Measurements from ENCODE around the gene ABCC12. TPM values are rescaled to one million over a fixed set of nuclear protein-coding genes. Genes with fewer than 3 reads are reported as not detected.

ABCC12 gene
- polyA plus RNA-seq, 1 donor from 2014 or later, result not detected

- Histone ChIP-seq H3K9me3 (ENCODE audit: low read length) (no peaks in the 10 kb centered on the region), H3K27ac (ENCODE audit: low read length) (no peak overlapping the region), H3F3A (ENCODE audit: insufficient read depth, low read length, poor library complexity, severe bottlenecking) (no peaks in the 10 kb centered on the region), H3K9ac (ENCODE audit: low read length) (no peak overlapping the region), H4K20me1 (ENCODE audit: insufficient read depth) (no peaks in the 10 kb centered on the region), H3K9me2 (ENCODE audit: insufficient read depth, low read length) (no peaks in the 10 kb centered on the region), H3K36me3 (ENCODE audit: insufficient read depth, low read length) (no peaks in the 10 kb centered on the region), H3K4me2 (ENCODE audit: low read length) (no peak overlapping the region), H3K4me3 (ENCODE audit: low read length) (no peak overlapping the region), H2AFZ (ENCODE audit: low read depth, low read length) (no peak overlapping the region), H3K79me2 (replicated peaks; ENCODE audit: insufficient read depth, low read length) (no peaks in the 10 kb centered on the region), H3K27me3 (ENCODE audit: insufficient read depth, low read depth, low read length) (no peaks in the 10 kb centered on the region)
- no peak for TF ChIP-seq EZH2 (IDR thresholded peaks at IDR 0.05; ENCODE audit: borderline replicate concordance, insufficient read depth, low read length, poor library complexity, severe bottlenecking)
- TF ChIP-seq, protein P1, sequence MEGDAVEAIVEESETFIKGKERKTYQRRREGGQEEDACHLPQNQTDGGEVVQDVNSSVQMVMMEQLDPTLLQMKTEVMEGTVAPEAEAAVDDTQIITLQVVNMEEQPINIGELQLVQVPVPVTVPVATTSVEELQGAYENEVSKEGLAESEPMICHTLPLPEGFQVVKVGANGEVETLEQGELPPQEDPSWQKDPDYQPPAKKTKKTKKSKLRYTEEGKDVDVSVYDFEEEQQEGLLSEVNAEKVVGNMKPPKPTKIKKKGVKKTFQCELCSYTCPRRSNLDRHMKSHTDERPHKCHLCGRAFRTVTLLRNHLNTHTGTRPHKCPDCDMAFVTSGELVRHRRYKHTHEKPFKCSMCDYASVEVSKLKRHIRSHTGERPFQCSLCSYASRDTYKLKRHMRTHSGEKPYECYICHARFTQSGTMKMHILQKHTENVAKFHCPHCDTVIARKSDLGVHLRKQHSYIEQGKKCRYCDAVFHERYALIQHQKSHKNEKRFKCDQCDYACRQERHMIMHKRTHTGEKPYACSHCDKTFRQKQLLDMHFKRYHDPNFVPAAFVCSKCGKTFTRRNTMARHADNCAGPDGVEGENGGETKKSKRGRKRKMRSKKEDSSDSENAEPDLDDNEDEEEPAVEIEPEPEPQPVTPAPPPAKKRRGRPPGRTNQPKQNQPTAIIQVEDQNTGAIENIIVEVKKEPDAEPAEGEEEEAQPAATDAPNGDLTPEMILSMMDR (IDR thresholded peaks at IDR 0.05; ENCODE audit: poor library complexity, severe bottlenecking), result no peak
- no peak for TF ChIP-seq EP300 (conservative IDR thresholded peaks at IDR 0.05; ENCODE audit: poor library complexity, severe bottlenecking)
- TF ChIP-seq, protein P2, sequence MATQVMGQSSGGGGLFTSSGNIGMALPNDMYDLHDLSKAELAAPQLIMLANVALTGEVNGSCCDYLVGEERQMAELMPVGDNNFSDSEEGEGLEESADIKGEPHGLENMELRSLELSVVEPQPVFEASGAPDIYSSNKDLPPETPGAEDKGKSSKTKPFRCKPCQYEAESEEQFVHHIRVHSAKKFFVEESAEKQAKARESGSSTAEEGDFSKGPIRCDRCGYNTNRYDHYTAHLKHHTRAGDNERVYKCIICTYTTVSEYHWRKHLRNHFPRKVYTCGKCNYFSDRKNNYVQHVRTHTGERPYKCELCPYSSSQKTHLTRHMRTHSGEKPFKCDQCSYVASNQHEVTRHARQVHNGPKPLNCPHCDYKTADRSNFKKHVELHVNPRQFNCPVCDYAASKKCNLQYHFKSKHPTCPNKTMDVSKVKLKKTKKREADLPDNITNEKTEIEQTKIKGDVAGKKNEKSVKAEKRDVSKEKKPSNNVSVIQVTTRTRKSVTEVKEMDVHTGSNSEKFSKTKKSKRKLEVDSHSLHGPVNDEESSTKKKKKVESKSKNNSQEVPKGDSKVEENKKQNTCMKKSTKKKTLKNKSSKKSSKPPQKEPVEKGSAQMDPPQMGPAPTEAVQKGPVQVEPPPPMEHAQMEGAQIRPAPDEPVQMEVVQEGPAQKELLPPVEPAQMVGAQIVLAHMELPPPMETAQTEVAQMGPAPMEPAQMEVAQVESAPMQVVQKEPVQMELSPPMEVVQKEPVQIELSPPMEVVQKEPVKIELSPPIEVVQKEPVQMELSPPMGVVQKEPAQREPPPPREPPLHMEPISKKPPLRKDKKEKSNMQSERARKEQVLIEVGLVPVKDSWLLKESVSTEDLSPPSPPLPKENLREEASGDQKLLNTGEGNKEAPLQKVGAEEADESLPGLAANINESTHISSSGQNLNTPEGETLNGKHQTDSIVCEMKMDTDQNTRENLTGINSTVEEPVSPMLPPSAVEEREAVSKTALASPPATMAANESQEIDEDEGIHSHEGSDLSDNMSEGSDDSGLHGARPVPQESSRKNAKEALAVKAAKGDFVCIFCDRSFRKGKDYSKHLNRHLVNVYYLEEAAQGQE (IDR thresholded peaks at IDR 0.05; ENCODE audit: borderline replicate concordance), result no peak
- TF ChIP-seq SMC3 (conservative IDR thresholded peaks at IDR 0.05; ENCODE audit: poor library complexity), result no peak
- TF ChIP-seq POLR2AphosphoS5 (IDR thresholded peaks at IDR 0.05), result no peak
- TF ChIP-seq MXI1 (conservative IDR thresholded peaks at IDR 0.05; ENCODE audit: poor library complexity, severe bottlenecking), result no peak
- no peak for TF ChIP-seq TAF1 (IDR thresholded peaks at IDR 0.05; ENCODE audit: low read depth)
- TF ChIP-seq RAD21 (conservative IDR thresholded peaks at IDR 0.05), result no peak
Observed at GRCh38 chr16:48136547-48137360, 19.0 kb downstream of the ABCC12 start.

- TF ChIP-seq POLR2AphosphoS5 (IDR thresholded peaks at IDR 0.05) (no peak), TAF1 (IDR thresholded peaks at IDR 0.05; ENCODE audit: low read depth) (no peak), EZH2 (IDR thresholded peaks at IDR 0.05; ENCODE audit: borderline replicate concordance, insufficient read depth, low read length, poor library complexity, severe bottlenecking) (no peak), SMC3 (conservative IDR thresholded peaks at IDR 0.05; ENCODE audit: poor library complexity) (no peak), EP300 (conservative IDR thresholded peaks at IDR 0.05; ENCODE audit: poor library complexity, severe bottlenecking) (no peak), RAD21 (conservative IDR thresholded peaks at IDR 0.05) (no peak), MXI1 (conservative IDR thresholded peaks at IDR 0.05; ENCODE audit: poor library complexity, severe bottlenecking) (no peak)
- TF ChIP-seq, protein P1 (IDR thresholded peaks at IDR 0.05; ENCODE audit: poor library complexity, severe bottlenecking), result no peak
- no peaks in the 10 kb centered on the region for H3K9me3 ChIP-seq (ENCODE audit: low read length)
Observed at GRCh38 chr16:48133455-48134211, 22.2 kb downstream of the ABCC12 start.

More at GRCh38 chr16:48133455-48134211, 22.2 kb downstream of the ABCC12 start:
- Histone ChIP-seq H4K20me1 (ENCODE audit: insufficient read depth) (no peaks in the 10 kb centered on the region), H3F3A (ENCODE audit: insufficient read depth, low read length, poor library complexity, severe bottlenecking) (no peaks in the 10 kb centered on the region), H3K36me3 (ENCODE audit: insufficient read depth, low read length) (no peaks in the 10 kb centered on the region), H3K79me2 (replicated peaks; ENCODE audit: insufficient read depth, low read length) (no peaks in the 10 kb centered on the region), H2AFZ (ENCODE audit: low read depth, low read length) (no peak overlapping the region), H3K9ac (ENCODE audit: low read length) (no peak overlapping the region), H3K27ac (ENCODE audit: low read length) (no peak overlapping the region), H3K9me2 (ENCODE audit: insufficient read depth, low read length) (no peaks in the 10 kb centered on the region), H3K4me3 (ENCODE audit: low read length) (no peak overlapping the region), H3K4me2 (ENCODE audit: low read length) (no peak overlapping the region), H3K27me3 (ENCODE audit: insufficient read depth, low read depth, low read length) (no peaks in the 10 kb centered on the region)

Measured in neural cell (in vitro differentiated cells).